Ishikawa (cell line): ENCODE results near the gene BROX.

Experiments used
- CEBPB ChIP-seq: IDR thresholded peaks from 2 replicates; pipeline ENCODE4 v1.6.1; 2012
- CREB1 ChIP-seq: IDR thresholded peaks from 2 replicates; pipeline ENCODE4 v1.6.1; 2012; ENCODE audit warnings: low read depth
- EGR1 ChIP-seq: IDR thresholded peaks from 2 replicates; pipeline ENCODE4 v1.6.1; 2012
- EP300 ChIP-seq: IDR thresholded peaks from 2 replicates; pipeline ENCODE4 v1.6.1; 2012; ENCODE audit warnings: borderline replicate concordance
- FOXM1 ChIP-seq: IDR thresholded peaks from 2 replicates; pipeline ENCODE4 v1.6.1; 2012; ENCODE audit warnings: low read depth, borderline replicate concordance
- NFIC ChIP-seq: IDR thresholded peaks from 2 replicates; pipeline ENCODE4 v1.6.1; 2012
- RAD21 ChIP-seq: IDR thresholded peaks from 2 replicates; pipeline ENCODE4 v1.6.1; 2012; ENCODE audit warnings: low read depth
- TAF1 ChIP-seq: IDR thresholded peaks from 2 replicates; pipeline ENCODE4 v1.6.1; 2012; ENCODE audit warnings: low read depth, mild to moderate bottlenecking
- TCF12 ChIP-seq: IDR thresholded peaks from 2 replicates; pipeline ENCODE4 v1.6.1; 2012; ENCODE audit warnings: low read depth
- TEAD4 ChIP-seq: IDR thresholded peaks from 2 replicates; pipeline ENCODE4 v1.6.1; 2012
- USF1 ChIP-seq: IDR thresholded peaks from 2 replicates; pipeline ENCODE4 v1.6.1; 2012
- YY1 ChIP-seq: IDR thresholded peaks from 2 replicates; pipeline ENCODE4 v1.6.1; 2012; ENCODE audit warnings: low read depth
- ZBTB7A ChIP-seq: IDR thresholded peaks from 2 replicates; pipeline ENCODE4 v1.6.1; 2012; ENCODE audit warnings: low read depth
- TF ChIP-seq, protein P1 (sequence below): IDR thresholded peaks from 2 replicates; pipeline ENCODE4 v1.6.1; 2012
- TF ChIP-seq, protein P2 (sequence below): IDR thresholded peaks from 2 replicates; pipeline ENCODE4 v1.6.1; 2012; ENCODE audit warnings: low read depth, mild to moderate bottlenecking

The BROX gene

GRCh38 chr1:222716393-222716792, 4.0 kb downstream of the BROX start:
- no peak for TF ChIP-seq EP300
- TF ChIP-seq, protein P1, sequence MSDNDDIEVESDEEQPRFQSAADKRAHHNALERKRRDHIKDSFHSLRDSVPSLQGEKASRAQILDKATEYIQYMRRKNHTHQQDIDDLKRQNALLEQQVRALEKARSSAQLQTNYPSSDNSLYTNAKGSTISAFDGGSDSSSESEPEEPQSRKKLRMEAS: no peak
- TF ChIP-seq, protein P2, sequence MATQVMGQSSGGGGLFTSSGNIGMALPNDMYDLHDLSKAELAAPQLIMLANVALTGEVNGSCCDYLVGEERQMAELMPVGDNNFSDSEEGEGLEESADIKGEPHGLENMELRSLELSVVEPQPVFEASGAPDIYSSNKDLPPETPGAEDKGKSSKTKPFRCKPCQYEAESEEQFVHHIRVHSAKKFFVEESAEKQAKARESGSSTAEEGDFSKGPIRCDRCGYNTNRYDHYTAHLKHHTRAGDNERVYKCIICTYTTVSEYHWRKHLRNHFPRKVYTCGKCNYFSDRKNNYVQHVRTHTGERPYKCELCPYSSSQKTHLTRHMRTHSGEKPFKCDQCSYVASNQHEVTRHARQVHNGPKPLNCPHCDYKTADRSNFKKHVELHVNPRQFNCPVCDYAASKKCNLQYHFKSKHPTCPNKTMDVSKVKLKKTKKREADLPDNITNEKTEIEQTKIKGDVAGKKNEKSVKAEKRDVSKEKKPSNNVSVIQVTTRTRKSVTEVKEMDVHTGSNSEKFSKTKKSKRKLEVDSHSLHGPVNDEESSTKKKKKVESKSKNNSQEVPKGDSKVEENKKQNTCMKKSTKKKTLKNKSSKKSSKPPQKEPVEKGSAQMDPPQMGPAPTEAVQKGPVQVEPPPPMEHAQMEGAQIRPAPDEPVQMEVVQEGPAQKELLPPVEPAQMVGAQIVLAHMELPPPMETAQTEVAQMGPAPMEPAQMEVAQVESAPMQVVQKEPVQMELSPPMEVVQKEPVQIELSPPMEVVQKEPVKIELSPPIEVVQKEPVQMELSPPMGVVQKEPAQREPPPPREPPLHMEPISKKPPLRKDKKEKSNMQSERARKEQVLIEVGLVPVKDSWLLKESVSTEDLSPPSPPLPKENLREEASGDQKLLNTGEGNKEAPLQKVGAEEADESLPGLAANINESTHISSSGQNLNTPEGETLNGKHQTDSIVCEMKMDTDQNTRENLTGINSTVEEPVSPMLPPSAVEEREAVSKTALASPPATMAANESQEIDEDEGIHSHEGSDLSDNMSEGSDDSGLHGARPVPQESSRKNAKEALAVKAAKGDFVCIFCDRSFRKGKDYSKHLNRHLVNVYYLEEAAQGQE: no peak
- no peak for TF ChIP-seq TAF1
- TF ChIP-seq CREB1: no peak
- TF ChIP-seq CEBPB: no peak
- no peak for TF ChIP-seq TEAD4
- no peak for TF ChIP-seq TCF12
- TF ChIP-seq EGR1: no peak
- no peak for TF ChIP-seq FOXM1
- no peak for TF ChIP-seq RAD21
- TF ChIP-seq ZBTB7A: no peak
- TF ChIP-seq NFIC: no peak
- TF ChIP-seq YY1: no peak
- TF ChIP-seq USF1: no peak

DNA sequence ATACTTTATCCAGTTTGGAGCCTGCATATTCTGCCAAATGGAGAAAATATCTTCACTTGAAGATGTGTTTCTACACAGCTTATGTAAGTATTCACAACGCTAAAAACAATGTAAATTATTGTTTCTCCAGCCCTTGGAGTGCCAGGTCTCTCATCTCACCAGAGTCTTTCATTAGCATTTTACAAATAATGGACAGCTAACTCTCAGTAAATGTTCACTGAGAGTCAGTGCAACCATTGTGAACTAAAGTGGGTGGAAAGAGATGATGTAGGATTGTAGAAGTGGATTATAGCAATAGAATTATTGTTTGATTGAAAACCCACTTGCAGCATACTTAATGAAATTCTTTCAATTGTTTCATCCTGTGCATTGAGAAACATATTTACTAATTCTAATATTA, 16.4 kb downstream of the BROX start:
- TF ChIP-seq NFIC (no peak), EGR1 (no peak), YY1 (no peak), FOXM1 (no peak), CREB1 (no peak), USF1 (no peak), CEBPB (no peak), EP300 (no peak), RAD21 (no peak), ZBTB7A (no peak)
- TF ChIP-seq, protein P1: no peak
- TF ChIP-seq, protein P2: no peak

DNA sequence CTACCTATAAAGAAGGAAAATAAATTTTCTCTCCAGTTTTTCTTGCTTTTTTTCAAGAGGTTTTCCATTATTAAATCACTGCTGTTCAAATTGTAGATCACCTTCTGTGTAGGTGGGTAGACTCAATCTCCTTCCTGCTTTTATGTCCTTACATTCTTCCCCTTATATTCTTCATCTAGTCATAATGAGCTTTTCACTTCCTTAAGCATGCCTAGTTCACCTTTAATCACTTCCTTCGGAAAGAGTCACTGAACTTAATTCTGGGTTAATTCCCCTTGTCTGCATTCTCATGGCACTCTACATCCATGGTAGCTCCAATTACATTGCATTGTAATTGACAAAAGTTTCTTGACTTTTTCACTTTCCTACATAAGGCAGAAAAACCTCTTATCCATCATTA, 18.5 kb downstream of the BROX start:
- no peak for TF ChIP-seq TCF12
- no peak for TF ChIP-seq TEAD4
- TF ChIP-seq RAD21: no peak
- no peak for TF ChIP-seq CEBPB
- TF ChIP-seq ZBTB7A: no peak

DNA sequence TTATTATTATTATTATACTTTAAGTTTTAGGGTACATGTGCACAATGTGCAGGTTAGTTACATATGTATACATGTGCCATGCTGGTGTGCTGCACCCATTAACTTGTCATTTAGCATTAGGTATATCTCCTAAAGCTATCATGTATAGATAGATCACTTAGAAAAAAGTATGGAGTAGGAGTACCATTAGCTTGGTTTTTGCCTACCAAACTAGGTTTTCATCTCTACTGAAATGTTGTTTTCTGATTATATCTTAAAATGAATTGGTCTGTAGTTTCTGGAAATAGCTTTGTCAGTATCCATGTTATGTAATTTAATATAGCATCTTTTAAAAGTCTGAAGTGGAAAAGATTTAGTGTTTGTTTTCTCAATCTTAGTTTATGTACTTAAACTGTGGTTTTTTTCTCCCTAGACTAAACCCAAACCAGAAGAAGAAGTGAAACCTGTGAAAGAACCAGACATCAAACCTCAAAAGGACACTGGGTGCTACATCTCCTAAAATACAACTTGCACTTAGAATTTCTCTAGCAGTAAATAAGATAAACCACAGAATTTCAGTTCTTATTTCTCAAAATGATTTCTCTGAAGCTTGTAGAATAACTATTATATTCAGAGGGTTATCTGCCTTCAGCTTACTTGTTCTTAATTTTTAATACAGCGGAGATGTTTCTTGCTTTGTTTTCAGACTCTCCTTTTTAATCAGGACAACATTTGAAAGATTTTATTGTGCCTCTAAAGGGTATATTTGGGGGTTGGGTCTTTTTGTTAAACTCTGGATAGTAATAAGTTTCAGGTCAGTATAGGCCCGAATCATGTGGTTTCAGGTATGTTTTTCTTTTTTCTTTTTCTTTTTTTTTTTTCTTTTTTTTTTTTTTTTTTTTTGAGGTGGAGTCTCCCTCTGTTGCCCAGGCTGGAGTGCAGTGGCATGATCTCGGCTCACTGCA, 20.1 kb downstream of the BROX start:
- TF ChIP-seq EGR1 (no peak), TAF1 (no peak), USF1 (no peak), NFIC (no peak), ZBTB7A (no peak), TCF12 (no peak), YY1 (no peak), FOXM1 (no peak)
- TF ChIP-seq, protein P2: no peak
- TF ChIP-seq, protein P1: no peak
